Measurements from ENCODE around the gene EVA1A.

Gene EVA1A

DNA sequence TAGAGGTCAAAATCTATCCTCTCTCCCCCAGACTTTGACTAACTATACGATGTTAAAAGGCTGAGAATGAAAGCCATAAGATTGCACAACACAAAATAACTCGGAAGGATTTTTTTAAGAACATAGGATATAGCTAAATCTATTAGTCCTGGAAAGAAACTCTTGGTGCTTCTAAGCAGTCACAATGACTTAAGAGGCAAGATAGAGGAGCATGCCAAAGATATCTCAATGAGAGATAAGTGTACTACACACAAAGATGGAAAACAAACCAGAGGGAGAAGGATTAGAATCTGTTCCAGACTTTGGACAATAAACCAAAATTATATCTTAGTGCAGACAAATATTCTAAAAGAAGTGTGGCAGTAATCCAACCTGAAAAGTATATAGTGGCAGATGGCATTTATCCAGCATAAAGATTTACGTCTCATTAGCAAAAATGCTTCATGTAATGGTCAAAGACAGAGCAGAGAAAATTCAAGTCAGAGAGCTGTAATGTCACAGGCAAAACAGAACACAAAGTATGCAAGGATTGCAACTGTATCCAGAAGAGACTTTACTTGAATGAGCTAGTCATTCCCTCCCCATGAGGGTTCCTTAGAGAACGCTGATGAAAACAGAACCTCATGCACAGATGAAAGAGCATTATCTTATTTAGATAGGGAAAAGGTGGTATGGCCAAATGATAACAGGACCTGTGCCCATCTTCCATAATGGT is 28.8 kb upstream of the EVA1A start:
- no peak for DNase-seq (ENCODE audit: low spot score)

DNA sequence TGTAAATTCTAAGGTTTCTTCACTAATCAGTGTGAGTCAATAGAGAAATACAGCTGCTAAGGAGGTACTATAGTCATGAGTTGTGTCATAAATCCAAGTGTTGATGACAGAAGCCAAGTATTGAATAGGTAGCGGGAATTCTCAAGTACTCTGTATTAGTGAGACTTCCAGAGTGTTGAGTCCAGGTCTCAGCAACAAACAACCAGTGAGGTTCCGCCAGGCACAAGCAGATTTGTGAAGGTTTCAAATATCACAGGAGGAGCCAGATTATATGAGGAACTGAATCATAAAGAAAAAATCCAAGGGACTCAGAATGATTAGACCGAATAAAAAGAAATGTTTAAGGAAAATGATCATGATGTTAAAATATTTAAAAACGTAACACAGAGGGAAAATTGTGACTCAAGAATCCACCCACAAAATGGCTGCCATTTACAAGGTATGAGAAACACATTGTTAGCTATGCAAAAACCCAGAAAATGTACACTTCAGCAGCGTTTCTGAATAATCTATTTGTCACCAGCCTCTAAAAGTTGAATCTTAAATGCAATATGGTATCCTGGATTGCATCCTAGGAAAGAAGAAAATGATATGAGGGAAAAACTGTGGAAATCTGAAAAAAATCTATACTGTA is 27.3 kb upstream of the EVA1A start:
- DNase-seq (ENCODE audit: low spot score) = no peak

DNA sequence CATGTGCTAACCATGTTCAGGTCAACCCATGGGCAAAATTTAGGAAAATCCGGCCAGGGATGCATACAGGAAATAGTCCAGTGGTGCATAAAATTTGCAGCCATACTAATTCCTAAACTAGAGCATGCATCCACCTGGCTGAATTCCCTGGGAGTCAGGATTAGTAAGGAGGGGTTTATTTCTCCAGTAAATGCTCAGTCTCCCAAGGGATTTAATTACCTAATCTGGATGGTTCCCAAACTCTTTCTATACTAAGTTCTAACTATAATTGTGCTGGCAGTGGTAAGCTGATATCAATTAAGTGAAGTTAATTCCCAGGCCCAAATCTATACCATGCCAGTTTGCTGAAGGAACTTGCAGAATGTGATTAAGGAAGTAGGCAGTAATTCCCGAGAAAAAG is 26.2 kb upstream of the EVA1A start:
- no peak for DNase-seq (ENCODE audit: low spot score)

DNA sequence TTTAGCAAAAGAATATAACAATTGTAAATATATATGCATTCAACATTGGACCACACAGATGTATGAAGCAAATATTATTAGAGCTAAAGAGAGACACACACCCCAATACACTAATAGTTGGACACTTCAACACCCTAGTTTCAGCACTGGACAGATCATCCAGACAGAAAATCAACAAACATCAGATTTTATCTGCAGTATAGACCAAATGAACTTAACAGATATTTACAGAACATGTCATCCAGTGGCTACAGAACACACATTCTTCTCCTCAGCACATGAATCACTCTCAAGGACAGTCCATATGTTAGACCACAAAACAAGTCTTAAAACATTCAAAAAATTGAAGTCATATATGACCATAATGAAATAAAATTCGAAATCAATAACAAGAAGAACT is 22.1 kb upstream of the EVA1A start:
- DNase-seq (ENCODE audit: low spot score) = no peak

DNA sequence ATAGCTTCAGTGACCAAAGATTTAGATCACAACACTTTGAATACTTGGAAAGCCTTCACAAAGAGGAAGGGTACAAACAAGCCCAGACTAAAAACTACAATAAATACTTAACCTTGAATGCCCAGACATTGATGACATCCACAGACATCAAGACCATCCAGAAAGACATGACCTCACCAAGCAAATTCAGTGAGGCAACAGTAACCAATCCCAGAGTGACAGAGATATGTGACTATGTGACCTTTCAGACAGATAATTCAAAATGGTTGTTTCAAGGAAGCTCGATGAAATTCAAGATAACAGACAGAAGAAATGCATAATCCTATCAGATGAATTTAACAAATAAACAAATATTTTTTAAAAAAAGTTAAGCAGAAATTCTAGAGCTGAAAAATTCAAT is 19.9 kb upstream of the EVA1A start:
- no peak for DNase-seq (ENCODE audit: low spot score)

DNA sequence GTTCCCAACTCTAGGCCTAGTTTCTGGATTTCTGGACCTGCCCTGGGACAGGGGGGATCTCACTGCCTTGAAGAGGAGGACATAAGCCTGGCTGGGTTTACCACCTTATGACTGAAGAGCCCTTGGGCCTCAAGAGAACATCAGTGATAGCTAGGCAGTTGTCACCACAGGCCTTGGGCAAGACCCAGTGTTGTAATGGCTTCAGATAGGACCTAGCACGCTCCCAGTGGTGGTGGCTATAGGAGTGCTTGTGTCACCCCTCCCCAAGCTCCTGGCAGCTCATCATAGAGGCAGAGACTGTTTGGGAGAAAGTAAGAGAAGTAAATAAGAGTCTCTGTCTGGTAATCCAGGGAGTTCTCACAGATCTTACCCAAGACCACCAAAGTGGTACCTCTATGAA is 19.4 kb upstream of the EVA1A start:
- DNase-seq (ENCODE audit: low spot score) = no peak

DNA sequence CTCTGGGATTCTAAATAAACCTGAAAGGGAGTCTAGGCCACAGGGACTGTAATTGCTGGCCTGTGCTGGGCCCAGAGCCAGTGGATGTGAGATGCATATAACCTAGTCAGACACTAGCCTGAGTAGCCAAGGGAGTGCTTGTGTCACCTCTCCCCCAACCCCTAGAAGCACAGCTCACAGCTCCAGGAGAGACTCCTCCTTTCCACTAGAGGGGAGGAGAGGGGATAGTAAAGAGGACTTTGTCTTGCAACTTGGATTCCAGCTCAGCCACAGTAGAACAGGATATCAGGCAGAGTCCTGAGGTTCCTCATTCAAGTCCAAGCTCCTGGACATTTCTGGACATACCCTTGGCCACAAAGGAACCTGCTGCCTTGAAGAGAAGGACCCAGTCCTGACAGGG is 18.4 kb upstream of the EVA1A start:
- no peak for DNase-seq (ENCODE audit: low spot score)

DNA sequence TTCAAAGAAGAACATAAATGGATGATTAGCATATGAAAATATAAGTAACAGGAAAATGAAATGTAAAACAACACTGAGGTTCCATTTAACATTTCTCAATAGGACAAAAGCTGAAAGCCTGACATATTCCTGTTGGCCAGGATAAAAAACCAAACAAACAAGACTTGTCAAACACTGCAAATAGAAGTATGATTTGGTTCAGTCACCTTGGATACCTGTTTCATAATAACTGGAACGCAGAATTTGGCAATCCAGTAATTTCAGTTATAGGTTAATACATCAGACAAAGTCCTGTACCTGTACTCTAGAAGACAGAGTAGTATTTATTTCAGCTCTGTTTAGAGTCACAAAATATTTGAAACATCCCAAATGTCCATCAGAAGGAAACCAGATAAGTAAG is 16.5 kb upstream of the EVA1A start:
- no peak for DNase-seq (ENCODE audit: low spot score)

DNA sequence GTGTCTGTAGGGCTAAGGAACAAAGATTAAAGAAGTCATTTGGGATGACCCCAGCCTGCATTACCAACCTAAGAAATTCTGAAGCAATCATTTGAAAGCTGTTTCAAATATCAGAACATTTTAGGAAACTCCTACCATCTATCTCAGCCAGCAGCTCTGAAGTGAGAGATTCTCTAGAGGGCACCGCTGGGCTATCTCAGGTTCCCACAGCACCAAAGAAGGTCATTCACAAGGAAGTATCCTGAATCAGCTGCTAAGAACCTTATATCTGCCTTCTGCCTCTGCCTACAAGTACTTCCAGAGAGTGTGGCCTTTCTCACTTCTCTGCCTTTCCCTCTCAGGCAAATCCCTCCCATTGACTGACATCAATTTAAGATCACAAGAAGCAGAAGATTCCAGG is 13.4 kb upstream of the EVA1A start:
- DNase-seq (ENCODE audit: low spot score) = no peak

DNA sequence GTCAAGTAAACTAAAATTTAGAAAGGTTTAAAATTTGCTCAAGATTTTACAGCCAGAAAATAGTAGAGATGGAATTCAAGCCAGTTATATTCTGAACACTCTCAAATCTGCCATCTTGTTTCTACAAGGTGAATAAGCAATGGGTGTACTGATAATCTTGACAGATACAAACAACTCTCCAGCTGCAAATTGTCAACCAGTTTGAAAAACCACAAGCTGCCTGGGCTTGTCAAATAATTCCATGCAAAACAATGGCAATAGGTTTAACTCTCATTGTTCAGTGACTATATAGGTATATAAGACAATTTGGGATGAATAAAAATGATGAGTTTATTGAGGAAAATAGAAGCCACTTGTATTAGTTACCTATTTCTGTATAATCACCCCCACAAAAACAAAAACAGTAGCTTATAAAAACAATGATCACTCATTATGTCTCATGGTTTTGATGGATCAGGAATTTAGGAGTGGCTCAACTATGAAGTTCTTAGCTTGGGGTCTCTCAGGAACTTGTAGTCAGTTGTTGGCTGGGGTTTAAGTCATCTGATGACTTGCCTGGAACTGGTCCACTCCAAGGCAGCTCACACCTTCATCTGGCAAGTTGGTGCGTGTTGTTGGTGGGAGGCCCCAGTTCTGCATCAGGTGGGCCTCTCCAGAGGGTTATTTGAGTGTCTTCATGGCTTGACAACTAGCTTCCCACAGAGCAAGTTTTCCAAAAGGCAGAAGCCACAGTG is 12.6 kb upstream of the EVA1A start:
- DNase-seq (ENCODE audit: low spot score) = no peak

DNA sequence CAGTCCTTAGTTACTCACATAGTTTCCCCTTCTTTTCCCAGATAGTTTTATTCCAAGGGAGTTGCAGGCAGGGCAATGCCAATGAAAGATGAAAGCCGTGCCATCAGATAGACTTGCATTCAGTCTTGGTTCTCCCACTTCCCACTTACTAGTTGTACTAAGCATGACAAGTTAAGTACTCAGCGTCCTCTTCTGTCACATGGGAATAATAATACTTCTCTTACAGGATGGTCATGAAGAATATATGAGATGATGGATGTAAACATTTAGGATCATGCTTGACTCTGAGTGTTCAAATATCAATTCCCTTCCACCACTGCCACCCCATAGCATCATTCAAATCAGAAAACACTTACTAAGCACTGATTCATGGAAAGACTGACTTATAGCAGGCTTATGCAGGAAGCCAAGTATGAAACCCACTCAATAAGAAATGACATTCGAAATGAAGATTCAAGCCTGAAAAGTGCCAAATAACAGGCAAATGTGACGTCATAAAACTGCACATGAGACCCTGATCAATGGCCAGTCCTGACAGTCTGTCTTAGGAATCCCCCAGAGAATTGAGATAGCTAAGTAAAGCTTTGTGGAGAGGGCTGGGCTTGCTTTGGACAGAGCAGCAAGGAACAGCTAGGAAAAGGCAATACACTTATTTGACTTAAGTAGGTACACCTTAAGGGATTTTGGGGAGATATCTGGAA is 11.1 kb upstream of the EVA1A start:
- no peak for DNase-seq (ENCODE audit: low spot score)

DNA sequence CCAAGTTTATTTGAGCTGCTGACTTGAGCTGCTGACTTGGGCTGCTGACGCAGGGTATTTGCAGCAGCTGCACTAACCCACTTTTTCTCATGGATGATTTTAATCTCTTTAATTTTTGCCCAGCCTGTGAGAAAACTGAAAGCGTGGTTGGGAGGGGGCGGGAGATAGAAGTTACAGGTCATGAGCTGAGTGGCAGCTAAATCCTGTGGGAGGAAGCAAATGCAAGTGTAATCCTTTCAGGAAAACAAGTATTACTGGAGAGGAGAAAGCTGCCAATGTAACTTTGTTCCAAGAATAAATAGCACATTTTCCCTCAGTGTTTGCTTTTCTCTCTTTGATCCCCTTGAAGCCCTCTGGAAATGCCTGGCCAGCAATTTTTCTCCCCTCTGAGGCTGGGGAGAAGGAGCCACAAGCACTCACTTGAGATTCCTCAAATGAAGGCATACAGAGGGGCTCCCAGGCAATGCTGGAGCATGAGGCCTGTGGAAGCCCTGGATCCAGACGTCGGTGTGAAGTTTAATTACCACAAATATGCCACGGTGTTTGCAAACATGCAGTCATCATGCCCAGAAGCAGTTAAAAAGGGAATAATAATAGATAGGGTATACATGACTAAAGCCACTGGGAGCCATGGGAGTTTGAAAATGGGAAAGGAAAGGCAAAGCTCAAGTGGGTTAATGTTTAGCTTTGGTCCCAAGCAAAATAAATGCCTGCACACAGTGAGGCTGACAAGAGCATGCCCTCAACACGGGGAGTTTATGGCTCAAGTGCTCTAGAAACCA is 10.4 kb upstream of the EVA1A start:
- no peak for DNase-seq (ENCODE audit: low spot score)

DNA sequence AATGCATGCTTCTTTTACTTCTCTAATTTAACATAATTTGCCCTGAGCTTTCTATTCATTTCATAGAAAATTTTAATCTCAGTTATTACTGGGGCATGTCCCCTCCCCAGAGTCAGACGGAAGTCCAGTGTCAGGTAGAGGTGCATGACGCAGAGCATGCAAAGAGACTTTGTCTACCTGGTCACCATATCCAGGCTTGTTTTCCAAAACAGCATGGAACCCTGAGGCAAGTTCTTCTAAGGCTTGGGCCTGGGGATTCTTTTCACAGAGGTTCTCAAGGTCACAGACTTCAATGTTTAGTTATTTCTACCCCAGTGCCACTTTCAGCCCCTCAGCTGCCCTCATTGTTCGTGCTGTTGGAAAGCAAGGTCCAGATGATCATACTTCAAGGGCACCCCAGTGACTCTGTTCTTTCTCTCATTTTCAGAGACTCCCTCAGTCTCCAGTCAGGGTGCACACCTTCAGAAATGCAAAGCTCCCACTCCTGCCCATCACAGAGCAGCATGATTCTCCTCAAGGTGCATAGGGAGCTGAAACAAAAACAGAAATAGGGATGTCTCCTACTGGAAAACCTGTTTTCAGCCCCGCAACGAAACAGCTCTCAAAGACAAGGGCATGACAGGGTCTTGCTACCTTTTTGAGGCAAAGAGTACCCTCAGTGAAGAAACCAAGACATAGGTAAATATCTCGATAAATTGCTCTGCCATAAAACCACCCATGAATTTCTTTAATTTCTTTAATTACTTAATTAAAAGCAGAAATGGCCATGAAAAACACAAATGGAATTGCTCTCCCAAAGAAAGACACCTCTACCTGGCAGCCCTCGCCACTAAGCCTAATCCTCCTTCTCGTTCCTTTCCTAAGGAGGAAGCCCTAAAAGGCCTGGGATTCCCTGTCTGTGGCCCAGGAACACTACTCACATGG is 9.5 kb upstream of the EVA1A start:
- DNase-seq (ENCODE audit: low spot score) = no peak

DNA sequence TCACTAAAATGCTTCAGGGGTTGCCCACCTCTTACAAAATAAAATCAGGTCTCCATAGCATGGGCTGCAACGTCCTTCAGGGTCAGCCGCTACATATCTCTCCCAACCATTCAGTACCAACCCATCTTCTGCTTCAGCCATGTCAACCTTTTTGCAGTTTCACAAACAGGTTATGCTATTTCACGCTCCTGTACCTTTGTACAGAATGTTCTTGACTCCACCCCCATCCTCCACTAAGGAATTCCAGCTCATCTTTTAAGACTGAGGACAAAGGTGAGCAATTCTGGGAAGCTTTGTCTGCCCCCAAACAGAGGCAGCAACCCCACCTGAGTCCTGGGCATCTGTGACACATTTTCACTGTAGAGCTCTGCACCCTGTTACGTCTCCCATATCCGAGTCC is 8.8 kb upstream of the EVA1A start:
- no peak for DNase-seq (ENCODE audit: low spot score)

DNA sequence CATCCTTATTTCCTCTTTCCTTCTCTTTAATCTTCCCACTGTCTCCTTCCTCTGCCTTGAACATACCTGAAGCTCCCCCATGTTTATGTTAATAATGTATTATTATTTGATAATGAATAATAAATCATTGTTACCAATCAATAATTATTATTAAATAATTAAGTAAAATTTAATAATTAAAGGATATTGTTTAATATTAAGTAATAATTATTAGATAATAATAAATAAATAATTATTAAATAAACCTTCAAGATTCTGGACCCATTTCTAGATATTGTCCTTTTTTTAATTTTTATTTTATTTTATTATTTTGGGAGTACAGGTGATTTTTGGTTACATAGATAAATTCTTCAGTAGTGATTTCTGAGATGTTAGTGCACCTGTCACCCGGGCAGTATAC is 7.4 kb upstream of the EVA1A start:
- DNase-seq (ENCODE audit: low spot score) = no peak

DNA sequence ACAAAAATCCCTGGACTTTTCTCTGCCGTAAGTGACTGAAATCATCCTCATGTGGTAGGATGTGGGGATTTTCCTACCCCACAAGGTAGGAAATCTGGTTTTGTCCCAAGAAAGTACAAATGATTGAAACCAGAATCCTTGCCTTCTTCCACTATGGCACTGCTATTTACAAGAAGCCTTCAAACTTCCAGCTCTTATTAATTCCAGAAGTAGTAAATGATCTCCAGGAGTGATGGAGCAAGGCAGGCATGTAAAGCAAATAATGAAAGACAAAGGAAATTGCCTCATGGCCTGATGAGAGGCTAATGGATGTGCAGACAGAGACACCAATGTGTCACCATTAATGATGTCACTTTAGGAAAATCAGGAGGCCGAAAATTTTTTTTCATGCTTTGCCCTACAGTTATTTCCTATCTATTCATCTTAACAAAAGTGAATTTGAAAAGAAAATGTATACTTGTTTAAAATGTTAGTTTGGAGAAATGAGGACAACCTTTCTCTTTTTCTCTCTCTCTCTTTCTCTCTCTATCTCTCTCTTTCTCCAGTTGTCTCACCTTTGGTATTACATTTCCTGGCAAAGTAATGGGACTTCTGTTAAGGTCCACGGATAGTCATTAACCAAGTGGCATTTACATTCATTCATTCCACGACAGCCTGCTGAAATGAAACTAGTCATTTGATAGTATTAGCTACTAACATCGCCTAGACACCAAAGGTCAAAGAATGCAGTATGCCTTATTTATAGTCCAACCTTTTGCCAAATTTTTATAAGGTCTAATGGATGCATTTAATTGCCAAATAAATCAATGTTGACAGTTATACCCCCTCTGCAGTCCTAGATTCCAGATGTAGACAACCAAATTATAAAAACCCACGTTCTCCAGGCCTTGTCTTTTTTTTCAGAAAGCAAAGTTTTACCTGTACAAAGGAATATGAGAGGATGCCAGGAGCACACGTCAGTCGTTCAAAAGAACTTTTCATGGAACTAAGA is 5.0 kb upstream of the EVA1A start:
- DNase-seq (ENCODE audit: low spot score) = no peak

DNA sequence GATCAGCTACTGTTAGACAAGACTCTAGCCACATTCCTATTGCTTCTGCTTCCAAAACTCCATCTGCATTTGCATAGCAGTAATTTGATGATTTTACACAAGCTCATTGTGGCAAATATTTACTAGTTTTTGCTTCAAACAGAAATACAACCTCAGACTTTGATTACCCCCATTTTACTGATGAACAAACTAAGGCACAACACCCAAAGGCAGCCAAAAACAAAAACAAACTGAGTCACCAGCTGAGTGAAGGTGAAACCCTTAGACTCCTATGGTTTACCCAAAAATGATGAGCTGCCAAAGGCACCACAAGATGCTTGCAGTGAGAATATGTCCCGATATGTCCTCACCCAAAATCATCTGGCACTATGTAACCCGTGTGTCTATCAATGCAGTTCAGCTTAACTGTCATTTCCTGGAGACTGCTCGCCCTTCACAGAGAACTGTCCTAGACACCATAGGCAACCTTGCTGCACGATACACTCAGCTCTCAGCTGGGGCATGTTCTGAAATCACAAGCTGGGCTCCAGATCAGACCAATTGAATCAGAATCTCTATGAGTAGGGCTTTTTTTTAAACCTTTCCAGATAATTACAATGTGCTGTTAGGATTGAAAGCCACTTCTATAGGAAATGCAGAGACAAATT is 4.1 kb upstream of the EVA1A start:
- DNase-seq (ENCODE audit: low spot score) = no peak

DNA sequence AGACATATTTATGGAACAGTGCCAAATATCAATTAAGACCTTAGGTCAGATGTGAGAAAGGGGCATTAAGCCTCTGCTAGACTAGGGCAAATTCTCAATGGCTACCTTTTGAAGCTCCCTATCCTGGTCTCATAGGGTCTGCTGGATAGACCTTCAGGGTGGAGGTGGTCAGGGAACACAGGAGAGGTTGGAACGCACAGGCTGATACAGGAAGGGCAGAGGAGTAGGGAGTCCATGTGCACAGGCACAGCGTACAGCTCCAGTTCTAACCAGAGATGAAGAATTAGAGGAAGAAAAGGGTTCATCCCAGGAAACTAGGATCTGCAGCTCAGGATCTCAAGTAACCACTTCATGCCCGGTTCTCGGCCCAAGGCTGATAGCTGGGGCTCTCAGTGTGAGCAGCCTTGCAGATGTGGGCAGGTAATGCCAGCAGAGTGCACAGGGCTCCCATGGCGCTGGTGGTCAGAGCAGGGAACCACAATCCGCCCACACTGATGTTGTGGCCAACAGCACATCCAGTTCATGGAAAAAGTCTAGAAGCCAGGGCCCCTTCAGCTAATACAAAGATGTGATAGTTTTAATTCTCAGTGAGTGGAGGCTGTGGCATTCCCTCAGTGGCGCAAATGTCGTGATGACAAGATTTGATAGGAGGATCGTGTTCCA is 3.4 kb upstream of the EVA1A start:
- DNase-seq (ENCODE audit: low spot score) = no peak

DNA sequence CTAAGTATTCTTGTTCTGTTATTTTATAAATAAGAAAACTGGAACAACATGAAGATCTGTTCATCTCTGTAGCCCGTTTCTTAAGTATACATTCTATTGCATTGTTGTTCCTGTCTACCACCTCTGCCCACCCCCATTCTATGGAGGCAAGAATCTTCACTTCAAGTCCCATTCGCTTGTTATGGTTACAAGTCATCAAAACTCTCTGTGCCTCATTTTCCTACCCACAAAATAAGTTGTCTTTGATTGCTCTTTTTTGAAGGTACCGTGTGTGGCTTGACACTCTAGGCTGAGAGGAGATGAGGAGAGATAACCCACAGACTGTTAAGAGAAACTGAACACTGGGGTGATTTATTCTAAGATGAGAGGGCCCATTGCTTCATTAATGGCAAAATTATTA is 2.9 kb upstream of the EVA1A start:
- no peak for DNase-seq (ENCODE audit: low spot score)
